Heart right ventricle (tissue), 16 donors: ENCODE results near the gene WNT8A. TPM values are rescaled to one million over a fixed set of nuclear protein-coding genes. Genes with fewer than 3 reads are reported as not detected.

Experiments
- ATAC-seq, 8 donors: fragments of 200-7000 bp; cut with Tn5 transposase; one replicate each; pipeline ENCODE4 v1.9.1; 2020; ENCODE audit warnings: mild to moderate bottlenecking in 8 of 8, moderate library complexity in 8 of 8, moderate number of reproducible peaks in 1 of 8
- DNase-seq, 2 donors: peaks; one replicate each; pipeline ENCODE4 v3.0.0-alpha.2; 2020
- H3K27ac ChIP-seq, 10 donors: fragments of 200-600 bp; sonication (generic) in 2 of 10; one replicate each; pipeline versions ENCODE4 v1.5.0 to v1.8.0; 2020 to 2022; ENCODE audit warnings: mild to moderate bottlenecking in 3 of 10
- H3K27me3 ChIP-seq, 7 donors: fragments of 200-600 bp; one replicate each; pipeline ENCODE4 v1.8.0; 2021 to 2022; ENCODE audit warnings: mild to moderate bottlenecking in 2 of 7
- H3K36me3 ChIP-seq, 9 donors: fragments of 200-600 bp; sonication (generic) in 1 of 9; one replicate each; pipeline versions ENCODE4 v1.5.0 to v1.8.0; 2020 to 2022; ENCODE audit warnings: mild to moderate bottlenecking in 2 of 9
- H3K4me1 ChIP-seq, 9 donors: fragments of 200-600 bp; sonication (generic) in 1 of 9; one replicate each; pipeline versions ENCODE4 v1.5.0 to v1.8.0; 2020 to 2022; ENCODE audit warnings: mild to moderate bottlenecking in 4 of 9
- H3K4me3 ChIP-seq, 10 donors: fragments of 200-600 bp; sonication (generic) in 2 of 10; one replicate each; pipeline versions ENCODE4 v1.5.0 to v1.8.0; 2020 to 2022; ENCODE audit warnings: mild to moderate bottlenecking in 7 of 10, moderate library complexity in 2 of 10
- H3K9me3 ChIP-seq, 11 donors: fragments of 200-600 bp in 10 of 11; sonication (generic) in 2 of 11; one replicate each; pipeline versions ENCODE4 v1.5.0 to v1.8.0; 2013 to 2022; ENCODE audit warnings: mild to moderate bottlenecking in 2 of 11, control low read depth in 1 of 11, moderate library complexity in 1 of 11
- CTCF ChIP-seq, 9 donors: fragments of 200-600 bp; sonication (generic) in 2 of 9; IDR thresholded peaks; one replicate each; pipeline versions ENCODE4 v1.5.0 to v1.8.0; 2021 to 2022; ENCODE audit warnings: antibody characterized with exemption in 9 of 9, mild to moderate bottlenecking in 5 of 9, moderate library complexity in 1 of 9
- WGBS, 2 donors: extraction: QIAGEN DNeasy Blood & Tissue Kit; methylation state at CpG; one replicate each; pipeline ENCODE4 v1.1.7; 2013; ENCODE audit warnings: inconsistent platforms in 1 of 2; 5-methylcytosine and 5-hydroxymethylcytosine counted together
- intact Hi-C, 10 donors: fragments of 100-400 bp; cut with DNase I; formaldehyde crosslinking; loops; one replicate each; pipeline versions ENCODE4 v1.11.1 to v1.14.2; 2022
- polyA plus RNA-seq, 2 donors: library from polyadenylated mRNA; stranded (reverse); fragments of 200-250 nt; gene quantifications; one replicate each; pipeline ENCODE4 v1.2.3, GENCODE V29; 2013
- total RNA-seq, 10 donors: library from RNA; stranded (reverse); fragmentation: NEBNext Ultra II Directional in 3 of 10; extraction: Animal tissue kit (Norgen Biotek cat#: 25700) in 3 of 10; gene quantifications; one replicate each; pipeline versions ENCODE4 v1.2.1 to v1.2.4, GENCODE V29; 2021 to 2023
- donor health status: Arrhythmogenic right ventricular cardiomyopathy.
- donor health status: ischemic (EF 13 %, LVEDD 7.1; RV severe dilation, severe dysfunction).
- donor health status: healthy with polysubstance abuse.
- donor health status: DM: no; HTN: yes; CAD: no.
- donor health status: DM: no; HTN: no; CAD: no.
- donor health status: ischemic (EF 25% LVEDD 6.9; RV normal size, moderate dysfunction).
- donor health status: ischemic (EF 25% LVEDD 5.7; RV mildly dilated, moderate dysfunction).
- donor health status: healthy.
- donor health status: DM: yes; HTN: yes; CAD: no.
- donor health status: Ischemic cardiomyopathy.
- donor health status: ischemic (EF 35%, LVEDD 5.7; RV mildly dilated, moderate dysfunction).
- donor health status: nonischemic (EF 11% LVEDD 7.7; RV severe dilation, severe dysfunction).
- donor health status: DM: yes; HTN: yes; CAD: no.
- donor health status: PGD.
- donor health status: ischemic (EF 29% LVEDD 5.4; RV normal size, mild dysfunction).
- donor health status: nonischemic (EF 23%, LVEDD 6.1; RV moderate dilation, normal function).

Gene WNT8A
- total and polyA plus RNA-seq, 12 donors = not detected

DNA sequence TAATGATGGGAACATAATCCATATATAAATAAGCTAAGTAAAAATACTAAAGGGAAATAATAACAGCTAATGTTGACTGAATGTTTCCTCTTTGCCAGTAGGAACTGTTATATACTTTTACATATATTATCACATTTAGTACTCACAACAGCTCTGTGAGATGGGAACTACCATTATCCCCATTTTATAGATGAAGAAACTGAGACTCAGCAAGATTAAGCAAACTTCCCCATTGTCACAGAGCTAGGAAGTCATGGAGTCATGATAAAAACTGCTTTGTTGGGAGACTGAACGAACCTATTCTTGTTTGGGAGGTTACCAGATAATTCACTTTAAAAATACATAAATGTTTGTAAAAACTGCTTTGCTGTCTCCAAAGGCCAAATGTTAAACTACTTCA lies 23.4 kb downstream of the WNT8A start:
- no peak for DNase-seq
- ATAC-seq = no peak
- Histone ChIP-seq H3K4me1 (peaks cover 0 to 4% (median 0%) of the 10 kb centered on the region in 9 donors), H3K4me3 (no peak overlapping the region), H3K27ac (no peak overlapping the region), H3K27me3 (peaks cover 0 to 15% (median 3%) of the 10 kb centered on the region in 7 donors), H3K36me3 (no peaks in the 10 kb centered on the region), H3K9me3 (no peaks in the 10 kb centered on the region)
- intact Hi-C loops = no loop called here
- WGBS, 2 donors = 40 to 45% methylated on average over 1 of the region's 1 CpG
- no peak for TF ChIP-seq CTCF (IDR thresholded peaks at IDR 0.05)

GRCh38 chr5:138109463-138110265 lies 25.8 kb downstream of the WNT8A start:
- no peak for ATAC-seq
- TF ChIP-seq CTCF (IDR thresholded peaks at IDR 0.05) = no peak
- peaks cover 0 to 15% (median 3%) of the 10 kb centered on the region in 7 donors for H3K27me3 ChIP-seq
- no peaks in the 10 kb centered on the region for H3K9me3 ChIP-seq
- H3K36me3 ChIP-seq = no peaks in the 10 kb centered on the region
- no peak overlapping the region for H3K4me3 ChIP-seq
- peaks cover 0 to 4% (median 0%) of the 10 kb centered on the region in 9 donors for H3K4me1 ChIP-seq
- no peak for DNase-seq
- intact Hi-C loops = no loop called here
- no peak overlapping the region for H3K27ac ChIP-seq
- 76 to 83% methylated on average over 1 of the region's 1 CpG for WGBS, 2 donors

DNA sequence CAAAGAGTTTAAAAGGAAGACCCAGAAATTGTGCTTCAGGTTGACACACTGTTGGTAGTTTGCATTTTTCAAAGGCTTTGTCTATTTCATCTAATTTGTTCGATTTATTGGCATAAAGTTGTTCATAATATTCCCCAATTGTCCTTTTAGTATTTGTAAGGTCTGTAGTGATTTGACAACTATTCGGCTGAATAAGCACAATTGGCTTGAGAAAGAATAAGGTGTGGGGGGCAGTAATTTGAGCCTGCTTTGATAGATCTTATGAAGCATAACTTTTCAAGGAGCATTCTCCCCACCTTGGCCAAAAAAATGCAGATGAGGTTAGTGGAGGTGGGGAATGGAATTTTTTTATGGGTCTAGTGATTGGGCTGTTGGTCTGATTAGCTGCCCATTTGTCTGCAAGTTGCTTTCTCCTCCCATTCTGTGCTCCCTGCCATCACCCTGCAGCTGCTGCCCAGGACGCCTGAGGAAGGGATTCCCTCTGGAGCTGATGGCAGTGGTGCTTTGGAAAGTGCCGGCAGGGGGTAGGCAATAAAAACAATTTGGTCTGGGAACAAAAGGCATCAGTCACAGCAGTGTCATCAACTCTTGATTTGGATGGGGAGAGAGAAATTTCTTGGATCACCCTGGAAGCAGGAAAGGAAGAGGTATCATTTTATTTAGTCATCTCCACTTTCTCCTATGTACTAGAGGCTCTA lies 26.6 kb downstream of the WNT8A start:
- Histone ChIP-seq H3K9me3 (no peaks in the 10 kb centered on the region), H3K4me1 (peaks cover 0 to 4% (median 0%) of the 10 kb centered on the region in 9 donors), H3K27ac (no peak overlapping the region), H3K27me3 (peaks cover 0 to 15% (median 3%) of the 10 kb centered on the region in 7 donors), H3K4me3 (no peak overlapping the region), H3K36me3 (no peaks in the 10 kb centered on the region)
- intact Hi-C loops = no loop called here
- DNase-seq (no peak), ATAC-seq (no peak)
- TF ChIP-seq CTCF (IDR thresholded peaks at IDR 0.05) = no peak
- 55 to 64% methylated on average over 4 of the region's 4 CpGs for WGBS, 2 donors

DNA sequence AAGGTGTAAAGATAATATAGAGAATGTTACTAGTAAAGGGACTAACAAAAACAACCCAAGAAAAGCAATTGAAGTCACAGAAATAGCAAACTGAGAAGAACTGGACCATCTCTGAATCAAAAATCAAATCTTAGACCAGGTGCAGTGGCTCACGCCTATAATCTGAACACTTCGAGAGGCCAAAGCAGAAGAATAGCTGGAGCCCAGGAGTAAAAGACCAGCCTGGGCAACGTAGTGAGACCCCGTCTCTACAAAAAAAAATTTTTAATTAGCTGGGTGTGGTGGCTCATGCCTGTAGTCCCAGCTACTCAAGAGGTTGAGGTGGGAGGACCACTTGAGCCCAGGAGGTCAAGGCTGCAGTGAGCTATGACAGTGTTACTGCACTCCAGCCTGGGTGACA lies 27.3 kb downstream of the WNT8A start:
- no peak for TF ChIP-seq CTCF (IDR thresholded peaks at IDR 0.05)
- no peaks in the 10 kb centered on the region for H3K36me3 ChIP-seq
- peaks cover 0 to 15% (median 3%) of the 10 kb centered on the region in 7 donors for H3K27me3 ChIP-seq
- no peaks in the 10 kb centered on the region for H3K9me3 ChIP-seq
- 85% methylated on average over 4 of the region's 4 CpGs for WGBS, 2 donors
- H3K4me3 ChIP-seq = no peak overlapping the region
- H3K27ac ChIP-seq = no peak overlapping the region
- peaks cover 0 to 4% (median 0%) of the 10 kb centered on the region in 9 donors for H3K4me1 ChIP-seq
- DNase-seq = no peak
- no peak for ATAC-seq
- intact Hi-C loops = no loop called here
